ENCODE results near the gene PSMA6.
A peak's percentile ranks its signal among the peaks of the same experiment; 100 is the strongest.
"Not testable (repeated sequence)": the region's sequence is repeated elsewhere in the genome, so short reads cannot be mapped to it uniquely, and the experiment has no call there.

PSMA6 gene

GRCh38 chr14:35292051-35292769 is at the start of gene PSMA6:
Gene PSMA6, plus strand, starts transcription at chr14:35292382. Its CDS starts 95 bp downstream, at chr14:35292477.
- peak; percentile 89 to 100 (median 98) for DNase-seq

DNA sequence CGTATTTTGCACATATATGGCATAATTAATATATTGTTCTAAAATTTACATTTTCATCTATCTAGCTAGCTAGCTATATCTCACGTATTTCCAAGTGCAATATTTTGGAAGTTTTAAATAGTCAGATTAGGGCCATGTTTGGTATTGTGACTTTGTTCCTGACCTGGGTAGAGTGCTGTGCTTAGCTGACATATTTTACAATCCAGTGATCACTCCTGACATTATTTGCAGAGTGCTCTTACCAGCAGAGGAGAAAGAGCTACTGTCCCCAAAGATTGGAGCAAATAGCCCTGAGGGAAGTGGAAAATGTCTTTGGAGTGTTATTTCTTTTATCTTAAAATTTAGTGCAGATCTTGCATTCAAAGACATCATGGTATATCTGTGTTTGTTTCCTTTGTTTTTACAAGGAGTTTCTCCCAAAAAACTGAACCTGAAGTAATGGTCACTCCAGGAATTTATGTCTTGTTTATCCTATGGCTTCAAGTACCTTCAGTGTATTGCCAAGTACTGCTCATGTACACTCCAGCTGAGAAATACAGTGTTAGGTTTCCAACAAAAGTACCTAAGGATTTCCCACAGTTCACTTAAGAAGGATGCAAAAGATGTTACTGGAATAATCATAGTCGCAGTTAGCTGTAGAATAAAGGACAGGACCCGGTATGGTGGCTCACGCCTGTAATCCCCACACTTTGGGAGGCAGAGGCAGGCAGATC is 49.4 kb upstream of the PSMA6 start:
- no peak for DNase-seq

- no peak for DNase-seq
Observed at GRCh38 chr14:35243956-35244355, 48.2 kb upstream of the PSMA6 start.

DNA sequence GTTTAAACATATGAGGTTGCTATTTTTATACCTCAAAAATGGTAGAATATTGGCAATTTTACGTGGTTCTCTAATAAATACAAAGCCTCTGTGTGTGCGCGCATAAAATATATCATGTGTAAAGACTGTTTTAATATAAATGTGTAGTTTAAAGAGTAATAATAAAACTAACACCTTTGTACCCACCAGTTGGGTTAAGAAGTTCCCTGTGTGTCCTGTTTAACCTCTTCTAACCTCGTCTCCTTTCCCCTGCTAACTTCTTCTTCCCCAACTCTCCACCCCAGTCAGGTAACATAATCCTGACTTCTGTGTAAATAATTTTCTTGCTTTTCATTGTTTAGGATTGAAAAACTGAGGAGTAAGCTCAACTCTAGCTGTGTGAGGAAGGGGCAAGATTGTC is 47.6 kb upstream of the PSMA6 start:
- no peak for DNase-seq

DNA sequence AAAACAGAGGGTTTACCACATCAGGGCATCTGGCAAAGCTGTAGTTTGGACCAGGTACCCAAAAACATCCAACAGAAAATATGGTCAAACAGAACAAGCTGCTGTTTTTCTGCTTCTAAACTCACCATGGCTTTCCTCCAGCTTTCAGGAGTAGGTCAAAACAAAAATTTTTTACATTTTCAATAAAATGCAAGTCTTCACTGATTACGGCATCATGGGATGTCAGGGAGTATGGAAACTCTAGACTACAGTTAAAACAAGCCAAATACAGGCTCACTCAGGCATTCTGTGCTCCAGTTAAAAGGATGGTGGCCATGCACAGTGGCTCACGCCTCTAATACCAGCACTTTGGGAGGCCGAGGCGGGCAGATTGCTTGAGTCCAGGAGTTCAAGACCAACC is 47.1 kb upstream of the PSMA6 start:
- DNase-seq: no peak

DNA sequence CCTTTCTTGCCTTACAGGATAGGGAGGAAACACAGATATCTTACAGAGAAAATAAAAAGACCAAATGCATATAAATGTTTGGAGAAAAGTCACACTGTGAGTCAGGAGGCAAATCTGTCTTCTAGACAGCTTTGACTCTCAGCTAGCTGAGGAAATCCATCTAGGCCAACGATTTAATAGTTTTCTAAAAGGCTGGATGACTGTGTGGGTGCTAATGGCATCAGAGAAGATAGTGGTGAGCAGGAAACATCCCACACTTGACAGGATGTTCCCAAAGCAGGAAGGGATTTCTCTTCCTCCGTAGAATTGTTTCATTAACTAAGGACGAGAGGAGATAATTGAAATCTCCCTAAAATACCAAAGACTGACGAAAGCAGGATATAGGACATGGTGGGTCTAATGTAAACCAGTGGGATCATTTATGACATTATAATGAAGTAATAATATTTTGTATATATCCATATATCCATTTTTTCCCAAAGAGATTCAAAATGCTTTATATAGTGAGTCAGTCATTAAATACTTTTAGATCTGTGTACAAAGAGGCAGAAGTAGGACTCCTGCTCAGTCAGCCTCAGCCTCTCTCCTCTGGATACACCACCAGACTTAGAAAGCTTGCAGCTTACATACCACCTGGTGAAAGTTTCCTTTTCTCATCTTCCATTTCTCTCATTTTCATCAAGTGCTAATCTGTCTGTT is 44.3 kb upstream of the PSMA6 start:
- no peak for DNase-seq

GRCh38 chr14:35248476-35248788 is 43.8 kb upstream of the PSMA6 start:
- DNase-seq: no peak

- DNase-seq: no peak
Observed at GRCh38 chr14:35250319-35250718, 41.9 kb upstream of the PSMA6 start.

- no peak for DNase-seq
Observed at GRCh38 chr14:35252451-35252868, 39.7 kb upstream of the PSMA6 start.

- DNase-seq: not testable (repeated sequence)
Observed at GRCh38 chr14:35253056-35253455, 39.1 kb upstream of the PSMA6 start.

DNA sequence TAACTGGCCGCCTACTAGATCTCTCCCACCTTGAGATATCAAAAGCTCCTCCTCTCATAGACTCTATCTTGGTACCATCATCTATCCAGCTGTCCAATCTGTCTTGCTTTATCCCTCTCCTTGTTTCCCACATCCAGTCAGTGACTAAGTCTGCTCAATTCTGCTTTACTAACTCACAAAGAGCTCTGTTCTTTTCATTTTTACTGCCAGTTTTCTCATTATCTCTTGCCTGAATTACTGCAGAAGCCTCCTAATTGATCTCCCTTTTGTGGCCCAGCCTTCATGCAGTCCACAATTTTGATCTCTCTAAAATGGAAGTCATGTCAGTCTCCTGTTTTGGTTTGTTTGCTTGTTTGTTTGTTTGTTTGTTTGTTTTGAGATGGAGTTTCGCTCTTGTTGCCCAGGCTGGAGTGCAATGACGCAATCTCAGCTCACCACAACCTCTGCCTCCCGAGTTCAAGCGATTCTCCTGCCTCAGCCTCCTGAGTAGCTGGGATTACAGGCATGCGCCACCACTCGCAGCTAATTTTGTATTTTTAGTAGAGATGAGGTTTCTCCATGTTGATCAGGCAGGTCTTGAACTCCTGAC is 38.1 kb upstream of the PSMA6 start:
- DNase-seq: not testable (repeated sequence)

- no peak for DNase-seq
Observed at GRCh38 chr14:35254736-35255135, 37.4 kb upstream of the PSMA6 start.

DNA sequence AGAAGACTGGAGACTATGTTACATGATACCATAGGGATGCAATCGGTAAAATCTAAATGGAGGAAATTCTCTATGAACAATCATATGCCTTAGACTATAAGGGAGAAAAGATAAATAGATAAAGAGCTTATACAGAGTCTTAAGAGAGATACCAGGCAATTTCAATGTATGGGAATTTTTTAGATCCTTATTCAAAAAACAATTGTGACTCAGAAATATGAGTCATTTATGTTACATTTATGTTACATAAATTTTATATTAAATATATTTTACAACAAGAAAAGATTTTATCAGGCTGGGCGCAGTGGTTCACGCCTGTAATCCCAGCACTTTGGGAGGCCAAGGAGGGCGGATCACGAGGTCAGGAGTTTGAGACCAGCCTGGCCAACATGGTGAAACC is 36.5 kb upstream of the PSMA6 start:
- DNase-seq: no peak

DNA sequence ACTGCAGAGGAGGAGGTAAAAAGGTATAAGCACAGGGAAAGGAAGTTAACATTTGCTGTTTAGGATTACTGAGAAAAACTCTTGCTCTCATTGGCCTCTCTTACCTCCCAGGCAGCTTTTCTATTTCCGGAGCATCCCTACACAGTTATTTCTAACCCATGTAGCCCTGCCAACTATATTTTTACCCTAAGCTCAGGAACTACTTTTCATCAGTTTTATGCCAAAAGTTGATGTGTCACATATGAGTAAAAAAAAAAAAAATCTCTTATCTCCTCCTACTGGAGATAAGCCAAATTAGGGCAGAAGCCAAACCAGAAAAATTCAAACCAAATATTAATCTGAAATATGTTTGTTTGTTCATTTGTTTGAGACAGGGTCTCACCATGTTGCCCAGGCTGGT is 34.4 kb upstream of the PSMA6 start:
- DNase-seq: no peak

GRCh38 chr14:35258420-35258819 is 33.8 kb upstream of the PSMA6 start:
- no peak for DNase-seq

- peak in 1 of 56 donors; percentile 3 for DNase-seq
Observed at GRCh38 chr14:35261774-35262173, 30.4 kb upstream of the PSMA6 start.

DNA sequence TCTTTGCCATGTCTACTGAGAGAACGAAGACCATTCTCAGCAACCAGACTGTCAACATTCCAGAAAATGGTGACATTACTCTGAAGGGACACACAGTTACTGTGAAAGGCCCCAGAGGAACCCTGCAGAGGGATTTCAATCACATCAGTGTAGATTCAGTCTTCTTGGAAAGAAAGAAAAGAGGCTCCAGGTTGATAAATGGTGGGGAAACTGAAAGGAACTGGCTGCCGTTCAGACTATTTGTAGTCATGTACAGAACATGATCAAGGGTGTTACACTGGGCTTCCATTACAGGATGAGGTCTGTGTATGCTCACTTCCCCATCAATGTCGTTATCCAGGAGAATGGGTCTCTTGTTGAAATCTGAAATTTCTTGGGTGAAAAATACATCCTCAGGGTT is 29.7 kb upstream of the PSMA6 start:
- DNase-seq: no peak

DNA sequence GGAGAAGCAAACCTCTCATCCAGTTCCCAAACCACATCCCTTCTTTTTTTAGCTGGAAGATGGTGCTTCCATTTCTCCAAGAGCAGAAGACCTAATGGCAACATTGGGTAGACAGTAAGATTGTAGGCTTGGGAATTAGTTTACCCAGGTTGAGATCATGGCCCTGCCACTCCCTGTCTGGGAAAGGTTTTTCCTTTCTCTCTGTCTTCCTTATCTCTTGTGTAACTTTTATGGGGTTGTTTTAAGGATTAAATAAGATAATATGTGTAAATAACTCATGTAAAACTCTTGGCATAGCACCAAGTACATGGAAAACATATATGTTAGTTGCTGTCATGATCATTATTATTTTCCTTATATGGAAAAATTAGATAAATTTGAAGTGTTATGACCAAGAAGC is 23.2 kb upstream of the PSMA6 start:
- DNase-seq: no peak

DNA sequence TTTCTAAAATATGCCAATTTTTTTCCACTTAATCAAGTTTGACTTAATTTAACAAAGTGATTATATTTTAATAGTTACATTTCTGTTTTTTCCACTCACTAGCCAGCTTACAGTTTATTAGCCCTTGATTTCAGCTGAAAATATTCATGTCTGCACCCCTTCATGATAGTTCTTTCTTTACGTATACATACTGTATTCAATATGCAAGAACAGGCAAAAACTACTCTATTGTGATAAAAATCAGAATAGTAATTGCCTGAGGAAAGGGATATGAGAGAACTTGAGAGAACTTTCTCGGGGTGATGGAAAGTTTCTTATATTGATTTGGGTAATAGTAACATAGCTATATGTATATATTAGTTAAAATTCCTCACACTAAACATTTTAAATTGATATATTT is 17.4 kb upstream of the PSMA6 start:
- DNase-seq: no peak

- DNase-seq: no peak
Observed at GRCh38 chr14:35277179-35277578, 15.0 kb upstream of the PSMA6 start.

- DNase-seq: no peak
Observed at GRCh38 chr14:35279369-35279768, 12.8 kb upstream of the PSMA6 start.

GRCh38 chr14:35281341-35281740 is 10.8 kb upstream of the PSMA6 start:
- DNase-seq: no peak
